Common myeloid progenitor, CD34-positive (primary cell): ENCODE measurements around the gene PRB3. TPM values are rescaled to one million over a fixed set of nuclear protein-coding genes. Genes with fewer than 3 reads are reported as not detected.

Experiments
- CTCF ChIA-PET: fragments of 350-600 bp; sonication (Branson Sonifier 250); formaldehyde crosslinking; loops from one replicate; lab custom pipeline; 2021; ENCODE audit warnings: antibody characterized with exemption; lab: Charles Lee
- POLR2A ChIA-PET: fragments of 350-600 bp; sonication (Branson Sonifier 250); formaldehyde crosslinking; loops from one replicate; lab custom pipeline; 2021; ENCODE audit warnings: antibody characterized with exemption; lab: Charles Lee
- DNase-seq, 3 donors: peaks; one replicate each; pipeline versions ENCODE4 v3.0.0 to v3.0.0-alpha.2; 2013
- H3K27ac ChIP-seq, 2 experiments: 1 replicate in 1 of 2; 2 replicates in 1 of 2; pipeline ENCODE4 v1.7.0; 2013; ENCODE audit warnings: inconsistent platforms in 2 of 2, low read length in 2 of 2, mild to moderate bottlenecking in 2 of 2, low read depth in 1 of 2, moderate library complexity in 1 of 2; ENCODE audit not compliant: severe bottlenecking in 2 of 2, insufficient read depth in 1 of 2, poor library complexity in 1 of 2
- H3K27me3 ChIP-seq, 5 experiments: replicated peaks in 2 of 5; 1 replicate in 3 of 5; 2 replicates in 2 of 5; pipeline versions ENCODE4 v1.6.1 to v1.7.0; 2013; ENCODE audit warnings: low read length in 4 of 5, mild to moderate bottlenecking in 2 of 5, moderate library complexity in 2 of 5, inconsistent platforms in 1 of 5; ENCODE audit not compliant: insufficient read depth in 5 of 5, control insufficient read depth in 4 of 5
- H3K36me3 ChIP-seq, 4 experiments: 1 replicate in 2 of 4; 2 replicates in 2 of 4; pipeline versions ENCODE4 v1.6.1 to v1.7.0; 2013; ENCODE audit warnings: low read length in 3 of 4, control low read depth in 1 of 4, mild to moderate bottlenecking in 1 of 4; ENCODE audit not compliant: control insufficient read depth in 4 of 4, insufficient read depth in 4 of 4
- H3K4me1 ChIP-seq, 4 experiments: 1 replicate in 3 of 4; 2 replicates in 1 of 4; pipeline versions ENCODE4 v1.6.1 to v1.7.1; 2013; ENCODE audit warnings: low read length in 3 of 4, mild to moderate bottlenecking in 3 of 4, control low read depth in 1 of 4, inconsistent platforms in 1 of 4, moderate library complexity in 1 of 4; ENCODE audit not compliant: control insufficient read depth in 4 of 4, insufficient read depth in 4 of 4; ENCODE audit errors: control extremely low read depth in 1 of 4
- H3K4me3 ChIP-seq, 7 experiments: 1 replicate in 4 of 7; 2 replicates in 3 of 7; pipeline versions ENCODE4 v1.5.1 to v1.7.0; 2013; ENCODE audit warnings: mild to moderate bottlenecking in 7 of 7, low read length in 6 of 7, moderate library complexity in 6 of 7, inconsistent platforms in 2 of 7, low read depth in 2 of 7, control low read depth in 1 of 7; ENCODE audit not compliant: insufficient read depth in 4 of 7, control insufficient read depth in 1 of 7; ENCODE audit errors: extremely low read depth in 1 of 7
- H3K9me3 ChIP-seq, 5 experiments: 1 replicate in 4 of 5; 2 replicates in 1 of 5; pipeline versions ENCODE4 v1.6.1 to v1.7.1; 2013; ENCODE audit warnings: low read length in 4 of 5, mild to moderate bottlenecking in 2 of 5, inconsistent platforms in 1 of 5, low read depth in 1 of 5, moderate library complexity in 1 of 5; ENCODE audit not compliant: control insufficient read depth in 4 of 5, insufficient read depth in 2 of 5; ENCODE audit errors: control extremely low read depth in 1 of 5
- WGBS: methylation state at CpG from one replicate; pipeline ENCODE4 v1.1.5; 2013; ENCODE audit not compliant: insufficient coverage; 5-methylcytosine and 5-hydroxymethylcytosine counted together
- polyA plus RNA-seq: library from polyadenylated mRNA; unstranded; fragments of 120-200 nt; gene quantifications from one replicate; pipeline ENCODE4 v1.2.1, GENCODE V29; 2013

The PRB3 gene
- polyA plus RNA-seq = 0.09 TPM

- no peaks in the 10 kb centered on the region for H3K9me3 ChIP-seq
- no peaks in the 10 kb centered on the region for H3K4me1 ChIP-seq
- 100% methylated on average over 2 of the region's 3 CpGs for WGBS
- no peak for DNase-seq
- no peaks in the 10 kb centered on the region for H3K36me3 ChIP-seq
- ChIA-PET POLR2A (no interaction called here), CTCF (no interaction called here)
- no peak within 1 kb of the TSS for H3K4me3 ChIP-seq
- H3K27ac ChIP-seq = no peak within 1 kb of the TSS
- no peaks in the 10 kb centered on the region for H3K27me3 ChIP-seq
Observed at GRCh38 chr12:11269607-11270006, at the start of gene PRB3. PRB3 (minus strand) TSS chr12:11269707; CDS start chr12:11269669, 38 bp downstream.

DNA sequence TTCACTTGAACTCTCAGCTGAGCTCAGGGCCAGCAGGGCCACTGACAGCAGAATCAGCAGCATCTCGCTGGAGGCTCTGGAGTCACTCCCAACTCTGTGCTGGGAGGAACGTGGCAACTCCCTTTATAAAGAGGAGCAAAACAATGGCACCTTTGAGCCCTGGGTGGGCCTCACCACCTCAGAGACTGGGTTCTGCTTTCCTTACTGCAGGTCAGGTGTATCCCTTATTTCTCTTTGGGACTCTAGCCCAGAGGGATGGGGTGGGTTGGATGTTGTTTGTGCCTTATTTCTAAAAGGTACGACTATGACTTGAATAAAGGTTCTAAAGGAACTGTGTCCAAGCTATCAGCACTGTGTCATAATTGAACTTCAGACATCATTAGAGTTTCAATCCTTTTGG is 40.8 kb upstream of the PRB3 start, which contains the start of gene PRB4:
PRB4 (minus strand) TSS at position 101 of the 400 bp plus-strand sequence; CDS start at position 63, 38 bp downstream.
- DNase-seq = no peak
- no peak within 1 kb of the TSS for H3K4me3 ChIP-seq
- WGBS = 94% methylated on average over 2 of the region's 3 CpGs
- H3K27me3 ChIP-seq = no peaks in the 10 kb centered on the region
- CTCF ChIA-PET = no interaction called here
- H3K27ac ChIP-seq = no peak within 1 kb of the TSS
- no peaks in the 10 kb centered on the region for H3K4me1 ChIP-seq
- no peaks in the 10 kb centered on the region for H3K36me3 ChIP-seq
- POLR2A ChIA-PET = no interaction called here
- H3K9me3 ChIP-seq = peaks cover 0 to 3% (median 0%) of the 10 kb centered on the region in 5 experiments

GRCh38 chr12:11307143-11307542 is 37.6 kb upstream of the PRB3 start:
- WGBS = no CpG with 5 or more reads among the region's 2 CpGs
- H3K27me3 ChIP-seq = no peaks in the 10 kb centered on the region
- POLR2A ChIA-PET = no interaction called here
- CTCF ChIA-PET = no interaction called here
- DNase-seq = no peak
- H3K4me3 ChIP-seq = no peak overlapping the region
- H3K36me3 ChIP-seq = no peaks in the 10 kb centered on the region
- peaks cover 0 to 1% (median 0%) of the 10 kb centered on the region in 5 experiments for H3K9me3 ChIP-seq
- H3K4me1 ChIP-seq = no peaks in the 10 kb centered on the region
- no peak overlapping the region for H3K27ac ChIP-seq

GRCh38 chr12:11273449-11273848 is 3.9 kb upstream of the PRB3 start:
- no peak overlapping the region for H3K27ac ChIP-seq
- POLR2A ChIA-PET = no interaction called here
- no peak overlapping the region for H3K4me3 ChIP-seq
- 93% methylated on average over 2 of the region's 3 CpGs for WGBS
- no peaks in the 10 kb centered on the region for H3K36me3 ChIP-seq
- no peak for DNase-seq
- H3K27me3 ChIP-seq = no peaks in the 10 kb centered on the region
- H3K9me3 ChIP-seq = no peaks in the 10 kb centered on the region
- CTCF ChIA-PET = no interaction called here
- no peaks in the 10 kb centered on the region for H3K4me1 ChIP-seq

GRCh38 chr12:11264501-11264900 is 5.0 kb downstream of the PRB3 start:
- no peak for DNase-seq
- Histone ChIP-seq H3K4me3 (no peak overlapping the region), H3K27ac (no peak overlapping the region), H3K4me1 (no peaks in the 10 kb centered on the region), H3K27me3 (no peaks in the 10 kb centered on the region), H3K9me3 (no peaks in the 10 kb centered on the region), H3K36me3 (no peaks in the 10 kb centered on the region)
- CTCF ChIA-PET = no interaction called here
- no CpG with 5 or more reads among the region's 1 CpG for WGBS
- POLR2A ChIA-PET = no interaction called here

DNA sequence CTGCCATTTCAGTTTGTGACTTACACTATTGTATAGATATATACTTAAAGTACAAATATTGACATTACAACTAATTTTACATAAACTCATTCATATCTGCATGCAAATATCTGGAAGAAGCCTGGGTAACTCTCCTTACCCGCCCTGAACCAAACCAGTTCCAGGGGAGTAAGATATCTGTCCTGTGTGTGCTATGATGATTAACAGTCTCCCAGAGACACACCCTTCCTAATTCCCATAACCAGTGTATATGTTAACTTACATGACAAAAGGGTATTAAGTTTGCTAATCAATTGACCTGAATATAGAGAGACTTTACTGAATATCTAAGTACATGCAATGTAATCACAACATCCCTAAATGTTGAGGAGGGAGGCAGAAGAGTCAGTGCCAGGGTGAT is 23.0 kb downstream of the PRB3 start:
- peaks cover 0 to 2% (median 0%) of the 10 kb centered on the region in 5 experiments for H3K9me3 ChIP-seq
- no peaks in the 10 kb centered on the region for H3K27me3 ChIP-seq
- no peaks in the 10 kb centered on the region for H3K4me1 ChIP-seq
- H3K27ac ChIP-seq = no peak overlapping the region
- no peaks in the 10 kb centered on the region for H3K36me3 ChIP-seq
- no peak for DNase-seq
- no CpG with 5 or more reads among the region's 1 CpG for WGBS
- ChIA-PET CTCF (no interaction called here), POLR2A (no interaction called here)
- no peak overlapping the region for H3K4me3 ChIP-seq

- Histone ChIP-seq H3K27me3 (no peaks in the 10 kb centered on the region), H3K4me1 (no peaks in the 10 kb centered on the region), H3K9me3 (peaks cover 0 to 3% (median 0%) of the 10 kb centered on the region in 5 experiments), H3K36me3 (no peaks in the 10 kb centered on the region), H3K27ac (no peak overlapping the region), H3K4me3 (no peak overlapping the region)
- 95% methylated on average over 3 of the region's 3 CpGs for WGBS
- ChIA-PET CTCF (no interaction called here), POLR2A (no interaction called here)
- DNase-seq = no peak
Observed at GRCh38 chr12:11242656-11243055, 26.9 kb downstream of the PRB3 start.
